ENCODE results near the gene GAS7.

Gene GAS7

GRCh38 chr17:10200016-10200415, 1.6 kb upstream of the GAS7 start:
- no peak for DNase-seq

DNA sequence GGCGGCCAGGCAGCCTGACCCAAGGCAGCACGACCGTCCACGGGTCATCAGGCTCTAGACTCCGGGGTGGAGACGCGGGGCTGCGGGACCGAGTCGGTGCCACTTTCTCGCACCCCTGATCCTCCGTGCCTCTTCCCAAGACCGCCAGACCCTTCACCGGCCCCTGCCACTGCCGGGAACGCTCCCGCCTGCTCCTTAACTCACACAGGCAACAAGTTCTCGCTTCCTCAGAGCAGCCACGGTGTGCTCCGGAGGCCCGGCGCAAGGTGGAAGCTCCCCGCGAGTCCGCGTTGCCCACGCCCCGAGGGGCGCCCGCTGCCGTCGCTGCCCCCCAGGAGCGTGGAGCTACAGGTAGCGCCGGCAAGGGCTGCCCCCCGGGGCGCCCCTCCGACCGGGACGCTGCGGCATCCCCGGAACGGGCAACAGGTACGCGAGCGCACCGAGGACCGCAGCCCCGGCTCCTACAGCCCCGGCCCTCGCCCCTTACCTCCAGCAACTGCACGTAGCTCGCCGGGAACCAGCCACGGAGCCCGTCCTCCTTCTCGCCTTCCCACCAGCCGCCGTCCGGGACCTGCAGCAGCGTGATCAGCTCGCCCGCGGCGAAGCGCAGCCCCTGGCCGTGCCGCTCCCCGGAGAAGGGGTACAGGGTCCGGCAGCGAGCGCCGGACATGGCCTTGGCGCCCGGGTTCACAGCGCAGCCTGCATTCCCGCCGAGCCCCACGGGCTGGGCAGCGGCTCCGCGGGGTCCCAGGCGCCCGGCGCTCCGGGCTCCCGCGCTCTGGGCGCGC, 491 bp downstream of the GAS7 start:
- DNase-seq, result no peak

GRCh38 chr17:10197362-10197720, 1.1 kb downstream of the GAS7 start:
- DNase-seq, result no peak

GRCh38 chr17:10196941-10197340, 1.5 kb downstream of the GAS7 start:
- DNase-seq, result no peak

DNA sequence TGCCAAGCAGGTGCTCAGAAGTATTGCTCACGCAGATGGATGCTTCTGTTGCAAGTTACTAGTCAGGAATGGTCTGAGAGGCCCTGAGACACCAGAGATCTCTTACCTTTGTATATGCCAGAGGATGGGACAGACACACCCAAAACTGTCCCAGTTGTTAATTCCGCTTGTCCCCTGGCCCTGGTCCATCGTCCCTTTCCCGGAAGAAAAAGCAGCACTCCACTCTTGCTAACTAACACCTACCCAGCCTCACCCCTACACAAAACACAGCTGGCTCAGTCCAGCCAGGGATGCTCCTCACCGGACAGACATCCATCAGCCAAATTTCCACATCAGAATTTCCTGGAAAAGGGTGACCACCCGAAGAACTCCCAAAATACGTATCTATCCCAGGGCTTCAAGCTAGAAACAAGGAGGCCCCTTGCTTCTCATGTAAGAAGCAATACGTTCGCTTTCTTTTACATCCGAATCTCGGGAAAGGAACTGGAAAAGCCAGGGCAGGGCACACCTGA, 2.0 kb downstream of the GAS7 start:
- no peak for DNase-seq

GRCh38 chr17:10195090-10195805, 3.2 kb downstream of the GAS7 start:
- no peak for DNase-seq

DNA sequence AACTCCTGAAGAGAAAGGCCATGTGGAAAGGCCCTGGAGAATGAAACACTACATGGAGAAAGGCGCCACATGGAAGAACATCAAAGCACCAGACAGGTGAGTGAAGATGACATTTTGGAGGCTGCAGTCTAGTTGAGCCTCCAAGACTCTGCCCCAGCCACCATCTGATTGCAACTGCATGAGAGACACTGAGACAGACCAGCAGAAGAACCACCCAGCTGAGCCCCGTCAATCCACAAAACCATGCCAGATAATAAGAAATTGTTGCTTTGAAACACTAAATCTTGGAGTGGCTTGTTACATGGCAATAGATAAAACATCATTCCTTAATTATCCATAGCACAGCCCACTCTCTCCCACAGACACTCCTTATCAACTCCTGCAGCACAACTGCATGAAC, 4.8 kb downstream of the GAS7 start:
- DNase-seq, result no peak

GRCh38 chr17:10192972-10193371, 5.4 kb downstream of the GAS7 start:
- DNase-seq, result no peak

- DNase-seq, result no peak
Observed at GRCh38 chr17:10192461-10192860, 5.9 kb downstream of the GAS7 start.

GRCh38 chr17:10187456-10187855, 10.9 kb downstream of the GAS7 start:
- DNase-seq, result no peak

- DNase-seq, result no peak
Observed at GRCh38 chr17:10186771-10187410, 11.5 kb downstream of the GAS7 start.

GRCh38 chr17:10183931-10184930, 14.2 kb downstream of the GAS7 start:
- no peak for DNase-seq

GRCh38 chr17:10182785-10183184, 15.6 kb downstream of the GAS7 start:
- no peak for DNase-seq

DNA sequence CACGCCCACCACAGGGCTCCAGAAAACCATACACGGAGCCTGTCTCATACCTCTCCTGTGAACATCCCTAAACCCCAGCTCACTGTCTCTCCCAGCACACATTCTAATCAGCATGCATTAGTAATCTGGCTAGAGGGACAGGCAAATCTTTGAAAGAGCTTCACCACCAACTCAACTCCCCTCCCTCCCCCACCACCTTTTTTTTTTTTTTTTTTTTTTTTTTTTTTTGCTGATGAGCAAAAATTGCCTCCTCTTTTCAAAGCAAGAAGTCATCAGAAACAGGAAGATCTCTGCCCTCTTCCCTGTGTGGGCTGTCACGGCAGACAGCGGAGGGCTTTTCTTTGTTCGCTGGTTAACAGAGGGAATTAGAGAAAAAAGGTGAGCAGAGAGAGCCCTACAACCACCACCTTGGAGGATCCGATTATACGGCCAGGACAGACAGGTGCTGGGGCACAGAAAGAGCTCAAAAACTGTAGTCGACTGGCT, 19.9 kb downstream of the GAS7 start:
- no peak for DNase-seq

GRCh38 chr17:10177913-10178505, 20.4 kb downstream of the GAS7 start:
- DNase-seq, result no peak

DNA sequence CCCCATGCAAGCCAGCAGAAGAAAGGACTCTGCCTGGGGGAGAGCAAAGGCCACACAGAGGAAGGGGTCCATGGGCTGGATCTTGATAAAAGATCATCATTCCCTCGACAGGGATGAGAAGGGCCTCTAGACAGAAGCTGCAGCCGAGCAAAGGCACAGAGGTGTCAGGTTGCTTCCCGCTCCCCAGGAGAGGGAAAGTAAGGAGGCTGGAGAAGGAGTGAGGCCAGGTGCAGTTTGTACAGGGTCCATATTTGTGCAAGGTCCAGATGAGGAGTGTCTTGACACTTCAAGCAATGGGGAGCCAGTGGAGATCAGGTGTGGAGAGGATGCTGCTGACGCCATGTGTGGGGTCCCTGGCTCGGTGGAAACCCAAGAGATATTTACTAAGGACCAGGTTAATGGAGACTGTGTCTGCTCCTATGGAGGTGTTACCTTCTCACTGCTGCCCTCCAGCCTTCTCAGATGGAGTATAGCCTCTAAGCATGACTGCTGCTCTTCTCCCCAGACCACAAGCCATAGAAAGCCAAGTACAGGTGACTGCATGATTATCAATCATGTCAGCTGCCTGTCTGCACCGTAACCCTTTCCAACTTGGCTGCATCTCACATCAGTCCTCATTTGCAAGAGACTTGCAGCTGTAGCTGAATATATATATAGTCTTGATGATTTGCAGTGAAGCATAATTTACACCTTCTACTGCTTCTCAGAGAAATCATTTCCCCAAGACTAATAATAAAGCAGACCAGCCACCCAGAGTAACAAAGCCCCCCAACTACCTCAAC, 21.1 kb downstream of the GAS7 start:
- no peak for DNase-seq

DNA sequence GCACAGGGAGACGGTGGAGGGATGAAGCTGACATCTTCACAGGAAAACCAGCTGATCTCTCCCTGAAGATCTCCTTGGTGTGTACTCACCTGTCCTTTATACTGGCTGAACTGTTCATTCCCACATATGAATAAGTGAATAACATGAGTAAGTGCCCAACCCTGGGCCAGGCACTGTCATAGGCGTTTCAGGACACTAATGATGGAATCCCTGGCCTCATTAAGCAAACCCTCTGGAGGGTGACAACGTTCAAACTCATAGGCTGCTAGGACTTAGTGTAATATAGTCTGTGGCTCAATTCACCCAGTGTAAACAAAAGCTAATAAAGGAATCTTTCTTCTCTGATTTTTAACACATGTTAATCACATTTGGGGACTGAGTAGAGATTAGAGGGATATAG, 24.5 kb downstream of the GAS7 start:
- DNase-seq, result no peak

GRCh38 chr17:10172778-10173177, 25.6 kb downstream of the GAS7 start:
- DNase-seq, result no peak

GRCh38 chr17:10172241-10172741, 26.1 kb downstream of the GAS7 start:
- no peak for DNase-seq

- DNase-seq, result no peak
Observed at GRCh38 chr17:10171581-10171981, 26.8 kb downstream of the GAS7 start.

GRCh38 chr17:10171122-10171571, 27.3 kb downstream of the GAS7 start:
- DNase-seq, result no peak

All from RPMI8226 (cell line).